HepG2 (cell line): ENCODE measurements around the gene USB1. TPM values are rescaled to one million over a fixed set of nuclear protein-coding genes. Genes with fewer than 3 reads are reported as not detected.
A peak's percentile ranks its signal among the peaks of the same experiment; 100 is the strongest.

Source experiments
- ATAC-seq: fragments of 200-7000 bp; cut with Tn5 transposase; 3 replicates; pipeline ENCODE4 v1.9.1; 2020; ENCODE audit warnings: mild to moderate bottlenecking, moderate library complexity
- BruUV-seq: library from RNA; stranded (reverse); fragments of 400-500 nt; replicated peaks from 2 replicates; lab custom pipeline; 2021; lab: Mats Ljungman, UMichigan
- CTCF ChIA-PET: fragments of 300-600 bp; formaldehyde crosslinking; extraction: SDS; loops from one replicate; lab custom pipeline; 2021; ENCODE audit warnings: low total read pairs, inconsistent platforms, low intra/inter-chr PET ratio; lab: Yijun Ruan, JAX
- POLR2A ChIA-PET: fragments of 350-600 bp; sonication (Branson Sonifier 250); formaldehyde crosslinking; loops from one replicate; lab custom pipeline; 2020; ENCODE audit warnings: antibody characterized with exemption, inconsistent platforms; lab: Yijun Ruan, JAX
- DNase-seq: peaks from one replicate; pipeline ENCODE4 v3.0.0-alpha.2; 2015; ENCODE audit warnings: low spot score
- FAIRE-seq: peaks from 3 replicates; lab custom pipeline; 2011; peaks lifted over from hg19 to GRCh38; lab: Jason Lieb, UNC
- H2AFZ ChIP-seq: one replicate; pipeline ENCODE4 v1.6.1; 2011; ENCODE audit warnings: low read length, inconsistent platforms
- H3K27ac ChIP-seq: fragments of 300-600 bp; 3 replicates; pipeline ENCODE4 v1.8.0; 2011; ENCODE audit warnings: mixed run types, mild to moderate bottlenecking, mixed read lengths, low read length, inconsistent platforms; ENCODE audit not compliant: insufficient read depth; ENCODE audit errors: extremely low read length
- H3K27me3 ChIP-seq, 2 experiments: fragments of 200-600 bp in 1 of 2; 2 replicates in 1 of 2; 3 replicates in 1 of 2; pipeline versions ENCODE4 v1.6.0 to v1.8.0; 2011; ENCODE audit warnings: low read length in 2 of 2, mild to moderate bottlenecking in 2 of 2, moderate library complexity in 2 of 2, inconsistent platforms in 1 of 2; ENCODE audit not compliant: insufficient read depth in 2 of 2, control insufficient read depth in 1 of 2
- H3K36me3 ChIP-seq, 2 experiments: fragments of 200-600 bp in 1 of 2; replicated peaks in 1 of 2; 2 replicates in 1 of 2; 3 replicates in 1 of 2; pipeline versions ENCODE4 v1.5.1 to v1.8.0; 2011; ENCODE audit warnings: low read length in 2 of 2, inconsistent platforms in 1 of 2; ENCODE audit not compliant: insufficient read depth in 2 of 2, control insufficient read depth in 1 of 2
- H3K4me1 ChIP-seq: 2 replicates; pipeline ENCODE4 v1.5.1; 2012; ENCODE audit warnings: low read length, inconsistent platforms; ENCODE audit not compliant: insufficient read depth
- H3K4me2 ChIP-seq: 2 replicates; pipeline ENCODE4 v1.6.0; 2011; ENCODE audit warnings: low read depth, low read length, inconsistent platforms
- H3K4me3 ChIP-seq, 3 experiments: fragments of 200-600 bp in 1 of 3; sonication (generic), shearing (Covaris generic) in 1 of 3; replicated peaks in 1 of 3; 2 replicates each; pipeline ENCODE4 v1.5.1; 2011 to 2016; ENCODE audit warnings: low read length in 3 of 3, inconsistent platforms in 2 of 3, low read depth in 2 of 3, mild to moderate bottlenecking in 2 of 3, control low read depth in 1 of 3, mixed read lengths in 1 of 3; ENCODE audit not compliant: insufficient read depth in 1 of 3
- H3K79me2 ChIP-seq: one replicate; pipeline ENCODE4 v1.6.1; 2011; ENCODE audit warnings: low read length, inconsistent platforms; ENCODE audit not compliant: insufficient read depth
- H3K9ac ChIP-seq: 2 replicates; pipeline ENCODE4 v1.6.0; 2011; ENCODE audit warnings: mild to moderate bottlenecking, low read depth, low read length, inconsistent platforms; ENCODE audit not compliant: insufficient read depth
- H3K9me3 ChIP-seq: 2 replicates; pipeline ENCODE4 v1.5.1; 2012; ENCODE audit warnings: mild to moderate bottlenecking, low read length
- H4K20me1 ChIP-seq: 2 replicates; pipeline ENCODE4 v1.6.0; 2011; ENCODE audit warnings: inconsistent platforms, mild to moderate bottlenecking, low read length, moderate library complexity; ENCODE audit not compliant: insufficient read depth
- FOSL2 ChIP-seq: sonication (generic); formaldehyde crosslinking; IDR thresholded peaks from 2 replicates; pipeline ENCODE4 v1.4.0; 2020; ENCODE audit warnings: missing genetic modification reagents
- HOXA7 ChIP-seq: sonication (generic); formaldehyde crosslinking; IDR thresholded peaks from 2 replicates; pipeline ENCODE4 v1.8.1; 2022; ENCODE audit warnings: mild to moderate bottlenecking, missing genetic modification reagents, moderate library complexity
- MAZ ChIP-seq, 2 experiments: sonication (generic) in 1 of 2; formaldehyde crosslinking in 1 of 2; IDR thresholded peaks; 2 replicates each; pipeline versions ENCODE4 v1.5.0 to v1.6.1; 2012 to 2020; ENCODE audit warnings: low read depth in 2 of 2, mild to moderate bottlenecking in 2 of 2, borderline replicate concordance in 1 of 2, improper control_type of control experiment in 1 of 2, low read length in 1 of 2, missing genetic modification reagents in 1 of 2, moderate library complexity in 1 of 2
- MEIS2 ChIP-seq: sonication (generic); formaldehyde crosslinking; IDR thresholded peaks from 2 replicates; pipeline ENCODE4 v1.9.0; 2021; ENCODE audit warnings: mild to moderate bottlenecking, missing genetic modification reagents
- NFIB ChIP-seq: sonication (generic); formaldehyde crosslinking; IDR thresholded peaks from 2 replicates; pipeline ENCODE4 v1.9.0; 2021; ENCODE audit warnings: missing genetic modification reagents, mild to moderate bottlenecking, borderline replicate concordance
- RBM22 ChIP-seq: fragments of 200-400 bp; formaldehyde crosslinking; optimal IDR thresholded peaks from 2 replicates; pipeline ENCODE3; 2017; ENCODE audit warnings: mild to moderate bottlenecking, low read length, moderate library complexity
- RFX1 ChIP-seq: fragments of 450-650 bp; IDR thresholded peaks from 2 replicates; pipeline ENCODE4 v1.6.1; 2017
- SYNCRIP ChIP-seq: fragments of 200-400 bp; formaldehyde crosslinking; IDR thresholded peaks from 2 replicates; pipeline ENCODE4 v1.6.1; 2018; ENCODE audit warnings: mild to moderate bottlenecking, low read depth, low read length; ENCODE audit not compliant: insufficient read depth
- ZFP37 ChIP-seq: sonication (generic); formaldehyde crosslinking; IDR thresholded peaks from 2 replicates; pipeline ENCODE4 v1.4.0; 2020; ENCODE audit warnings: missing genetic modification reagents, borderline replicate concordance
- ZFYVE20 ChIP-seq: sonication (generic); formaldehyde crosslinking; IDR thresholded peaks from 2 replicates; pipeline ENCODE4 v1.8.0; 2023; ENCODE audit warnings: low read depth, mild to moderate bottlenecking, moderate library complexity, missing genetic modification reagents, borderline replicate concordance
- ZNF776 ChIP-seq: sonication (generic); formaldehyde crosslinking; IDR thresholded peaks from 2 replicates; pipeline ENCODE4 v1.4.0; 2020; ENCODE audit warnings: mild to moderate bottlenecking, missing genetic modification reagents
- WGBS: methylation state at CpG from one replicate; pipeline ENCODE4 v1.1.6; 2017; ENCODE audit warnings: low lambda C conversion rate; 5-methylcytosine and 5-hydroxymethylcytosine counted together
- in situ Hi-C: cut with HindIII; loops from 2 replicates; pipeline ENCODE4 v1.10.0; 2017; ENCODE audit warnings: low pct_unique_long_range_greater_than_20kb; ENCODE audit not compliant: extremely low pct_ligation_motif_present
- intact Hi-C: fragments of 100-400 bp; cut with micrococcal nuclease; formaldehyde crosslinking; loops from one replicate; pipeline ENCODE4 v1.10.0; 2022; ENCODE audit not compliant: unreplicated experiment
- polyA plus RNA-seq, 8 experiments: library from polyadenylated mRNA; depleted of rRNA in 3 of 8; stranded (reverse) in 7 of 8; unstranded in 1 of 8; fragments of >200 nt; fragmentation: Illumina TruSeq in 4 of 8; extraction: Trizol in 4 of 8; gene quantifications; 2 replicates each; pipeline versions ENCODE4 v1.2.1 to v1.2.3, GENCODE V29; 2011 to 2016; ENCODE audit warnings: low read depth in 4 of 8, missing spikeins in 1 of 8, mixed read lengths in 1 of 8; ENCODE audit not compliant: insufficient read depth in 1 of 8
- total RNA-seq, 5 experiments: library from RNA; depleted of rRNA; stranded (reverse); fragments of >200 nt; fragmentation: Illumina TruSeq; extraction: Trizol; gene quantifications; 2 replicates each; pipeline ENCODE4 v1.2.3, GENCODE V29; 2016; ENCODE audit warnings: low read depth in 1 of 5
- TF ChIP-seq, protein P1 (sequence below): sonication (generic); formaldehyde crosslinking; conservative IDR thresholded peaks from 2 replicates; pipeline ENCODE4 v1.4.0; 2020; ENCODE audit warnings: missing genetic modification reagents
- TF ChIP-seq, protein P2 (sequence below): sonication (generic); formaldehyde crosslinking; IDR thresholded peaks from 2 replicates; pipeline ENCODE4 v1.4.0; 2020; ENCODE audit warnings: missing genetic modification reagents
- TF ChIP-seq, protein P3 (sequence below): sonication (generic); formaldehyde crosslinking; IDR thresholded peaks from 2 replicates; pipeline ENCODE4 v1.4.0; 2020; ENCODE audit warnings: mild to moderate bottlenecking, missing genetic modification reagents

USB1 gene
- total and polyA plus RNA-seq, 2 of the 13 experiments (the other 11 are each of a cell fraction or from before 2014, with no cell fraction given), result 16.7 to 65.4 TPM

DNA sequence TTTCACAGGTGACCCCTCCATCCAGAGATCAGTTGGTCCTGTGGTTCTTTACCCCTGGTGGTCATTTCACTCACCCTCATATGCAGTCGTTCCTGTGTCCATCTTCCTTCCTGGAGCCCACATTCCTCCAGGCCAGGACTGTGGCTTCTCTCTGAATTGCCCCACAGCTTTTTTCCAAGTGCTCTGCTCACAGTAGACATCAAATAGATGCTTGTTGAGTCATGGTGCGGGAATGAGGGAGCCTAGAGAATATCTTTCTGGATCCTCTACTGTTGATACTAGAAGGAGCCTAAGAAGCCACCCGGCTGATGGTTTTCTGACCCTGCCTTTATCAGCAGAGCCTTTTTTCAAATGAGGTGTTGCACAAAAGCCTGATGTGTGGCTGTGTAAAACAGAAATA lies 10.4 kb downstream of the USB1 start:
- Histone ChIP-seq H3K4me1 (peaks cover 22% of the 10 kb centered on the region), H2AFZ (no peak overlapping the region), H3K27me3 (no peaks in the 10 kb centered on the region), H3K9me3 (peaks cover under 1% of the 10 kb centered on the region), H4K20me1 (no peaks in the 10 kb centered on the region), H3K9ac (no peak overlapping the region), H3K79me2 (peaks cover 1% of the 10 kb centered on the region), H3K4me3 (no peak overlapping the region), H3K27ac (no peak overlapping the region)
- peak; percentile 41 for DNase-seq
- POLR2A ChIA-PET, result interaction anchor here (1.6 kb wide), 1 partner anchor 13 kb away, joined by 8 read pairs; no protein-coding TSS in a partner anchor
- BruUV-seq, result no TSS peak
- TF ChIP-seq FOSL2 (0 out of 2 replicates have a peak, but pooled peaks have one; percentile 4), SYNCRIP (no peak)
- TF ChIP-seq, all 625 proteins: peak for 1
- intact Hi-C loops (no loop called here), in situ Hi-C loops (no loop called here)
- no peak overlapping the region for H3K4me2 ChIP-seq
- ATAC-seq (peak; percentile 71), FAIRE-seq (no peak)
- CTCF ChIA-PET, result no interaction called here
- WGBS, result 77% methylated on average over 3 of the region's 3 CpGs
- H3K36me3 ChIP-seq, result peaks cover 13 to 46% of the 10 kb centered on the region in 2 experiments

DNA sequence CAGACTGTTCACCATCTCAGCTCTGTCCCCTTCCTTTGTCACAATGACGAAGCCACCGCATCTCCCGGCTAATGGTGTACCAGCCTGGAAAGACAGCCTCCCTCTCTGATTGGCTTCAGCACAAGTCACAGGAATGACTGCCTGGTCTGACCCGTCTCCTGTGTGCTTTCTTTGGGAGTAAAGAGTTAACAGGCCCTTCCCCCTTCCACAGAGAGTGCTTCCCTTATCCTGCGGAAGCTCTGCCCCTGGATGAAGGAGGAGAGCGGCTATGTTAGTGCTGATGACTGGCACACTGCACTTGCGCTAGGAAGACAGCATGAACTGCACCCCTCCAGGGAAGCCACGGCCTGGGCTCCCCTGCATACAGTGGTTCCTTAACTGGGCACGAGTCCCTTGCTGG lies 11.3 kb downstream of the USB1 start:
- ChIA-PET CTCF (no interaction called here), POLR2A (no interaction called here)
- DNase-seq (no peak), ATAC-seq (no peak), FAIRE-seq (no peak)
- no peaks in the 10 kb centered on the region for H3K9me3 ChIP-seq
- no TSS peak for BruUV-seq
- intact Hi-C loops (no loop called here), in situ Hi-C loops (no loop called here)
- WGBS, result 98% methylated on average over 9 of the region's 9 CpGs
- H3K27me3 ChIP-seq, result no peaks in the 10 kb centered on the region
- no peak overlapping the region for H3K4me2 ChIP-seq
- no peak overlapping the region for H2AFZ ChIP-seq
- peaks cover 23% of the 10 kb centered on the region for H3K4me1 ChIP-seq
- H3K79me2 ChIP-seq, result no peaks in the 10 kb centered on the region
- H3K36me3 ChIP-seq, result peaks cover 13 to 42% of the 10 kb centered on the region in 2 experiments
- H3K4me3 ChIP-seq, result no peak overlapping the region
- H3K27ac ChIP-seq, result no peak overlapping the region
- no peak overlapping the region for H3K9ac ChIP-seq
- no peaks in the 10 kb centered on the region for H4K20me1 ChIP-seq
- TF ChIP-seq MAZ (IDR thresholded peaks at IDR 0.05; ENCODE audit: borderline replicate concordance, low read depth, low read length) (no peak), MAZ (CRISPR knock-in tag; IDR thresholded peaks at IDR 0.05; ENCODE audit: low read depth) (no peak), ZFP37 (CRISPR knock-in tag) (no peak), NFIB (CRISPR knock-in tag) (no peak), RBM22 (no peak), ZNF776 (CRISPR knock-in tag) (no peak), RFX1 (no peak), MEIS2 (CRISPR knock-in tag) (no peak), HOXA7 (CRISPR knock-in tag) (no peak), ZFYVE20 (no peak)
- TF ChIP-seq, protein P1, sequence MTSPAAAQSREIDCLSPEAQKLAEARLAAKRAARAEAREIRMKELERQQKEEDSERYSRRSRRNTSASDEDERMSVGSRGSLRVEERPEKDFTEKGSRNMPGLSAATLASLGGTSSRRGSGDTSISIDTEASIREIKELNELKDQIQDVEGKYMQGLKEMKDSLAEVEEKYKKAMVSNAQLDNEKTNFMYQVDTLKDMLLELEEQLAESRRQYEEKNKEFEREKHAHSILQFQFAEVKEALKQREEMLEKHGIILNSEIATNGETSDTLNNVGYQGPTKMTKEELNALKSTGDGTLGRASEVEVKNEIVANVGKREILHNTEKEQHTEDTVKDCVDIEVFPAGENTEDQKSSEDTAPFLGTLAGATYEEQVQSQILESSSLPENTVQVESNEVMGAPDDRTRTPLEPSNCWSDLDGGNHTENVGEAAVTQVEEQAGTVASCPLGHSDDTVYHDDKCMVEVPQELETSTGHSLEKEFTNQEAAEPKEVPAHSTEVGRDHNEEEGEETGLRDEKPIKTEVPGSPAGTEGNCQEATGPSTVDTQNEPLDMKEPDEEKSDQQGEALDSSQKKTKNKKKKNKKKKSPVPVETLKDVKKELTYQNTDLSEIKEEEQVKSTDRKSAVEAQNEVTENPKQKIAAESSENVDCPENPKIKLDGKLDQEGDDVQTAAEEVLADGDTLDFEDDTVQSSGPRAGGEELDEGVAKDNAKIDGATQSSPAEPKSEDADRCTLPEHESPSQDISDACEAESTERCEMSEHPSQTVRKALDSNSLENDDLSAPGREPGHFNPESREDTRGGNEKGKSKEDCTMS, result no peak
- TF ChIP-seq, protein P2, sequence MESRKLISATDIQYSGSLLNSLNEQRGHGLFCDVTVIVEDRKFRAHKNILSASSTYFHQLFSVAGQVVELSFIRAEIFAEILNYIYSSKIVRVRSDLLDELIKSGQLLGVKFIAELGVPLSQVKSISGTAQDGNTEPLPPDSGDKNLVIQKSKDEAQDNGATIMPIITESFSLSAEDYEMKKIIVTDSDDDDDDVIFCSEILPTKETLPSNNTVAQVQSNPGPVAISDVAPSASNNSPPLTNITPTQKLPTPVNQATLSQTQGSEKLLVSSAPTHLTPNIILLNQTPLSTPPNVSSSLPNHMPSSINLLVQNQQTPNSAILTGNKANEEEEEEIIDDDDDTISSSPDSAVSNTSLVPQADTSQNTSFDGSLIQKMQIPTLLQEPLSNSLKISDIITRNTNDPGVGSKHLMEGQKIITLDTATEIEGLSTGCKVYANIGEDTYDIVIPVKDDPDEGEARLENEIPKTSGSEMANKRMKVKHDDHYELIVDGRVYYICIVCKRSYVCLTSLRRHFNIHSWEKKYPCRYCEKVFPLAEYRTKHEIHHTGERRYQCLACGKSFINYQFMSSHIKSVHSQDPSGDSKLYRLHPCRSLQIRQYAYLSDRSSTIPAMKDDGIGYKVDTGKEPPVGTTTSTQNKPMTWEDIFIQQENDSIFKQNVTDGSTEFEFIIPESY (CRISPR knock-in tag), result no peak
- TF ChIP-seq, protein P3, sequence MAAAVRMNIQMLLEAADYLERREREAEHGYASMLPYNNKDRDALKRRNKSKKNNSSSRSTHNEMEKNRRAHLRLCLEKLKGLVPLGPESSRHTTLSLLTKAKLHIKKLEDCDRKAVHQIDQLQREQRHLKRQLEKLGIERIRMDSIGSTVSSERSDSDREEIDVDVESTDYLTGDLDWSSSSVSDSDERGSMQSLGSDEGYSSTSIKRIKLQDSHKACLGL (CRISPR knock-in tag), result no peak
